Measurements from ENCODE around the gene CLEC11A.

CLEC11A gene

GRCh38 chr19:50710094-50710493, 13.1 kb upstream of the CLEC11A start:
- H3K4me2 ChIP-seq, result no peak overlapping the region
- no peak overlapping the region for H3K4me3 ChIP-seq (IDR thresholded peaks at IDR 0.05; ENCODE audit: insufficient read depth, low read depth, low read length)
- H3K9ac ChIP-seq, result no peak overlapping the region
- no peaks in the 10 kb centered on the region for H3K4me1 ChIP-seq (ENCODE audit: low read depth, poor library complexity, severe bottlenecking)
- H3K36me3 ChIP-seq (ENCODE audit: insufficient read depth), result no peaks in the 10 kb centered on the region
- peaks cover 5% of the 10 kb centered on the region; the same call in 1 of the 2 replicates for H3K27me3 ChIP-seq (ENCODE audit: insufficient read depth, low read depth)
- no peaks in the 10 kb centered on the region for H3K79me2 ChIP-seq (ENCODE audit: insufficient read depth, low read depth)
- H3K27ac ChIP-seq, result no peak overlapping the region
- no peak overlapping the region for H2AFZ ChIP-seq (ENCODE audit: low read depth)
- no peaks in the 10 kb centered on the region for H4K20me1 ChIP-seq (ENCODE audit: insufficient read depth)
- no peak for TF ChIP-seq CTCF (conservative IDR thresholded peaks at IDR 0.05; ENCODE audit: low read depth, low read length)

DNA sequence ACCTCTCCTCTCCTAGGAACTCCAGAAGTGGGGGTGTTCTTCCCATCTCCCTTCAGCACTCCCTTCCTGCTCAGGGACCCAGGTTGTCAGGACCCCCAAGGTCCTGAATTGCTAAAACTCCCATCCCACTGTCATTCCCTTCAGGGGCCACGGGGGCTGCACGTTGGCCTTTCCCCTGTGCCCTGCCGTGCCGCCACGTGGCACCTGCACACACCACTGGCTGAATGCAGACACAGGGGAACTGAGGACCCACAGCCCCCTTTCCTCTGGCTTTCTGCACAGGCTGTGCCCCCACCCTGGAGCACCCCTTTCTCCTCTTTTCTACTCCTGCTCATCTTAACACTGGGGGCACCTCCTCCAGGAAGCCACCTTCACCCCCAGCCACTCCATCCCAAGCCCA, 12.6 kb upstream of the CLEC11A start:
- no peak overlapping the region for H3K9ac ChIP-seq

DNA sequence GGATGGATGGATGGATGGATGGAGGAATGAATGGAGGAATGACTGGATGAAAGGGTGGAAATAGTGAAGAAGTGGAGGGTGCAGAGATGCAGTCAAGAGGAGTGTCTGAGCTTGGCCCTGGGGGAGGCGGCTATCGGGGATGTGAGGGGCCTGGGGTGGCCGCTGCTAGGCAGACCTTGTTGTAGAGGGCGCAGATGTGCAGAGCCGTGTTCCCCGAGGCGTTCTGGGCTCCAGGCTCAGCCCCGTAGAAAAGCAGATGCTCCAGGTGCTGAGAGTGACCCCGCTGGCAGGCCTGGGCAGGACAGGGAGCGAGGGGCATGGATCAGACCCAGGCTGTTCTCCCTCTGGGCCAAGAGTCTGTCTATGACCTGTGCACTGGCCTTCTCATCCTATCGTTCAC, 12.0 kb upstream of the CLEC11A start:
- H4K20me1 ChIP-seq (ENCODE audit: insufficient read depth), result no peaks in the 10 kb centered on the region
- no peaks in the 10 kb centered on the region for H3K36me3 ChIP-seq (ENCODE audit: insufficient read depth)
- no peaks in the 10 kb centered on the region for H3K4me1 ChIP-seq (ENCODE audit: low read depth, poor library complexity, severe bottlenecking)
- no peak for TF ChIP-seq CTCF (conservative IDR thresholded peaks at IDR 0.05; ENCODE audit: low read depth, low read length)
- H3K4me2 ChIP-seq, result no peak overlapping the region
- H3K27ac ChIP-seq, result no peak overlapping the region
- no peaks in the 10 kb centered on the region; the same call in 1 of the 2 replicates for H3K27me3 ChIP-seq (ENCODE audit: insufficient read depth, low read depth)
- no peak overlapping the region for H3K9ac ChIP-seq
- no peak overlapping the region for H2AFZ ChIP-seq (ENCODE audit: low read depth)
- no peaks in the 10 kb centered on the region for H3K79me2 ChIP-seq (ENCODE audit: insufficient read depth, low read depth)
- H3K4me3 ChIP-seq (IDR thresholded peaks at IDR 0.05; ENCODE audit: insufficient read depth, low read depth, low read length), result no peak overlapping the region

More for the DNA sequence above, 12.6 kb upstream of the CLEC11A start:
- Histone ChIP-seq H4K20me1 (ENCODE audit: insufficient read depth) (no peaks in the 10 kb centered on the region), H3K27me3 (ENCODE audit: insufficient read depth, low read depth) (peaks cover 2% of the 10 kb centered on the region; the same call in 1 of the 2 replicates), H3K4me3 (IDR thresholded peaks at IDR 0.05; ENCODE audit: insufficient read depth, low read depth, low read length) (no peak overlapping the region), H3K4me1 (ENCODE audit: low read depth, poor library complexity, severe bottlenecking) (no peaks in the 10 kb centered on the region), H3K79me2 (ENCODE audit: insufficient read depth, low read depth) (no peaks in the 10 kb centered on the region), H3K36me3 (ENCODE audit: insufficient read depth) (no peaks in the 10 kb centered on the region), H2AFZ (ENCODE audit: low read depth) (no peak overlapping the region), H3K27ac (no peak overlapping the region), H3K4me2 (no peak overlapping the region)
- no peak for TF ChIP-seq CTCF (conservative IDR thresholded peaks at IDR 0.05; ENCODE audit: low read depth, low read length)

DNA sequence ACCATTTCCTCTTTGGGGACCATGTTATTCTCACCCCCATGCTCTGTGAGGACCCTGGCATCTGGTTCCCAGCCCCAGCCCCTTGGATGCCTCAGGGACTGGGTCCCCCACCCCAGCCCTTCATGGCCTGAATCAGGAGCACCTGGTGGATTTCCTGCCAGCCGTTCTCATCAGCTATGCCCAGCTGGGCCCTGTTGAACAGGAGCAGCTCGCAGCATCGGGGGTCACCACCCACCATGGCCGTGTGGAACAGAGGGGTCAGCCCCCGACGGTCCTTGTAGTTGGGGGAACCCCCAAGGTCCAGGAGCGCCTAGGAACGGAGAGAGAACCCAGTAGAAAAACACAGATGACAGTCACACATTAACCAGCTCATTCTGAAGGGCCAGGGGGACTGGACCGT, 11.4 kb upstream of the CLEC11A start:
- Histone ChIP-seq H3K36me3 (ENCODE audit: insufficient read depth) (no peaks in the 10 kb centered on the region), H3K4me3 (IDR thresholded peaks at IDR 0.05; ENCODE audit: insufficient read depth, low read depth, low read length) (no peak overlapping the region), H3K27ac (no peak overlapping the region), H3K4me1 (ENCODE audit: low read depth, poor library complexity, severe bottlenecking) (no peaks in the 10 kb centered on the region), H3K79me2 (ENCODE audit: insufficient read depth, low read depth) (no peaks in the 10 kb centered on the region), H4K20me1 (ENCODE audit: insufficient read depth) (no peaks in the 10 kb centered on the region), H3K9ac (no peak overlapping the region), H2AFZ (ENCODE audit: low read depth) (no peak overlapping the region), H3K4me2 (no peak overlapping the region), H3K27me3 (ENCODE audit: insufficient read depth, low read depth) (no peaks in the 10 kb centered on the region; the same call in 1 of the 2 replicates)
- TF ChIP-seq CTCF (conservative IDR thresholded peaks at IDR 0.05; ENCODE audit: low read depth, low read length), result no peak
